ENCODE measurements around the gene CUX1.

DNA sequence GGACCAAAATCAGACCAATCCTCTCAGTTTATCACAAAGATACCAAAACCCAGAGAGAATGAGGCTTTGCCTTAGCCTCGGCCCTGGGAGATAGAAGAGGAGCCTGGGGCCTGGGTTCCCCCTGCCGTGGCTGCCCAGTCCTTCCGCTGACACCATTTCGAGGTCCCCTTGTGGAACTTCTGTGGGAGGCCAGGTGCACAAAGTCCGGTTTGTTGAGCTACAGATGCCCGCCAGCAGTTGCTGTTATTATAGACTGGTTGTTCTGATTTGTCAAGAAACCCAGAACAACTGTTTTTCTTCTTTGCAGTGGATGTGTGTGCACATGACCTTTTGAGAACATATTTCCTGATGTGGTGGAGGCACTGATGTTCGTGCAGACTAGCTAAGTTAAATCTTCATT is 47.6 kb downstream of the CUX1 start:
- TF ChIP-seq CTCF (conservative IDR thresholded peaks at IDR 0.05 in 1 of 2, IDR thresholded peaks at IDR 0.05 in 1 of 2; ENCODE audit: low read depth in 1 of 2, low read length in 2 of 2) (no peak), EZH2 (IDR thresholded peaks at IDR 0.05; ENCODE audit: low read length, missing control alignments) (no peak)

All from fibroblast of lung (primary cell).